Measurements from ENCODE around the gene AP5S1.

The AP5S1 gene, protein sequence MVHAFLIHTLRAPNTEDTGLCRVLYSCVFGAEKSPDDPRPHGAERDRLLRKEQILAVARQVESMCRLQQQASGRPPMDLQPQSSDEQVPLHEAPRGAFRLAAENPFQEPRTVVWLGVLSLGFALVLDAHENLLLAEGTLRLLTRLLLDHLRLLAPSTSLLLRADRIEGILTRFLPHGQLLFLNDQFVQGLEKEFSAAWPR

DNA sequence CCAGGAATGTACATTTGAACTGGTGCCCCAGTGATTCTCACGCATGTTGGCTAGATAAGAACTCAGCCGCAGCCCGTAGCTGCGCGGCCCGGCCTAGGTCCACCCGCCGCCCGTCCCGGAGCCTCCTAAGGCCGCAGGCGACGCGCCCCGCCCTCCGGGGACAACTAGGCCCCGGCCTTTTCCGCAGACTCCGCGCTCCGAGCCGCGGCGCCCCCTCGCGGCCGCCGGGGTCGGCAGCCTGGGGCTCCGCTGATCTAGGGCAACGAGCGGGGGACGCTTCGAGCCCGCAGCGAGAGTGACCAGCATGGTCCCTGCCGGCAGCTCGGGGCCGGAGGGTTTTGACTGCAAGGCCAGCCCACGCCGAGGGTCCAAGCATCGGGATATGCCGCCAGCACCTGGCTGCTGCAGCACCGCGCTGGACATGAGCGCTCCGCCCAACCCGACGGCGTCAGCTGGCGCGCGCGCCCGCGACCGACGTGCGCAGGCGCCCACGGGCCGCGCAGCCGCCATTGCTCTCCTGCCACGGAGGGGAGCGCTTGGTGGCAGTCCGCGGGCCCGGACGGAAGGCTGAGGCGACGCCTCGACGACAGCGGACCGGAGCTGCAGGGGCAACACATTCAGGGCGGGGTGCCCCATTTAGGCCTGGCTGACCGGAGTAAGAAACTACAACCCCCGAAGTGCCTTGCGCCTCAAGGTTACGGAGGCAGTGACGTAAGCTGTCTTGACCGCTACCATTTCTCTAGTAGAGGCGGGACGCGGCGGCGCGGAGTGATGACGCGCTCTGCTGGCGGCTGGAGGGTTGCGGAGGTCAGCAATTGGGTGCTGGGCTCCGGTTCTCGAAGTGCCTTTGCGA is at the start of gene AP5S1:
Gene AP5S1, plus strand, starts transcription at position 500 of the 853 bp plus-strand sequence. CDS start 1,571 bp downstream, outside the sequence.
- ATAC-seq (peak; percentile 87), DNase-seq (peak; percentile 96)

- no peak for ATAC-seq
- DNase-seq = no peak
These were observed 48.7 kb upstream of the AP5S1 start for GRCh38 chr20:3771552-3772058.

DNA sequence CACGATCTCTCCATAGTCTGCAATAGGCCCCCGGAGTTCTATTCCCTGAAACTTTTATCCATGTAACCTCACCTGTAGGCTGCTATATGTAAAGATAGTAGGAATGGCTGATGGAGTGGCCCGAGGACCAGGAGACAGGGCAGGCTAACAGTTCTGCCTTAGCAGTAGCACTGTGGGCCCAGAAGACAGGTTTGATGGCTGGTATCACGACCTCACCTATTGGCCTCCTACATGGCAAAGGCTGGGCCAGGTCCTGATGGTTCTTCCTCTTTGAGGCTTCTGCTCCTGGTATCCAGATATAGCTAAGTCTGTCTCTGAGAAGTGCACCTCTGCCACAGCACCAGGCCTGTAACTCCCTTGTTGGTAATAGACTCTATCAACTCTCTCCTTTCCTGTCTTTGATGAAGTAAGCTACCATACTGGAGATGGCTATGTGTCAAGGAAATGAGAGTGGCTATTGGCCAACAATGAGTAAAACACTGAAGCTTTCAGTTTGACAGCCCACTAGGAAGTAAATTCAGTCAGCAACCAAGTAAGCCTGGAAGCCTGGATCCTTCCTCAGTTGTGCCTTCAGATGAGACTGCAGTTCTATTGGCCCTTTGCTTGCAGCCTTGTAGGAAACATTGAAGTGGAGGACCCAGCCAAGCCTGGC is 44.8 kb upstream of the AP5S1 start:
- no peak for DNase-seq
- ATAC-seq = no peak

- DNase-seq = no peak
These were observed 43.0 kb upstream of the AP5S1 start for GRCh38 chr20:3777381-3777715.

DNA sequence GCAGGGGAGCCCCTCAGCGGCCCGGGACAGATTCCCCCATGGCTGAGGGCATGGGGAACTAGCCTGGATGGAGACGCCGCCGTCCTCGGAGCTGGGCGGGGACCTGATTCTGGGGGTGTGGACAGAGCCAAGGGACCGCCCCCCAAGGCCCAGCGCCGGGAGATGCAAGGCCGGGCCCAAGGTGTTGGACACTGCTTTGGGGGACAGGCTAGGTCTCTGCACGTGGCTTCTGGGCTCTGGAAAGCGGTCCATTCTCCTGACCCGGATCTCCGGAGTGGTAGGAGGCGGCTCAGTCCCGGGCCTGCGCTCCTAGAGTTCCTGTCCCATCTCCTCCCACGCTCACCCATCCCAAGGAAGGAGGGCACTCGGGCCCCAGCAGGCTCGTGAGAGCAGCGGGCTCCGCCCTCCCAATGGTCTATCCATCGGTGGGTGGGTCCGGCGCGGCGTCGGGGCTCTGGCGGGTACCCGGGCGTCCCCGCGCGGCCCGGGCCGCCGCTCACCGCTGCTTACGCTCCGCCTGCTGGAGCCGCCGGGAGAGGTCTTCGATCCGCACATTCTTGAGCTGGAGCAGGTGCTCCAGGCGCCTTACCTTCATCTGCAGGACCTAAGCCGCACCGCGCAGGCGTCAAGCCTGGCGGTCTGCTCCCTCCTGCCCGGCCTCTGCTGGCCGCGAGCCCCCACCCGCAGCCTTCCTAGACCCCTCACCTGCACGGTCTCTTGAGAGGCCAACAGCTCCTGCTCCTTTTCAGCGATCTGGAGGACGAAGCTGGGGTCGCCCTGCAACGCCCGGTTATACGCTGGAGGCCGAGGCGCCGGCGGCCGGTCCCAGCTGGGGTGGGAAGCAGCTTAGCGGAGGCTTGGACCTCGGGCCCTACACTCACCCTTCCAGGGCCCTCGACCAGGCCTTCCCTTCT is 42.4 kb upstream of the AP5S1 start:
- ATAC-seq (peak; percentile 69), DNase-seq (peak; percentile 65)

More at GRCh38 chr20:3777381-3777715, 43.0 kb upstream of the AP5S1 start:
- ATAC-seq = peak; percentile 19

DNA sequence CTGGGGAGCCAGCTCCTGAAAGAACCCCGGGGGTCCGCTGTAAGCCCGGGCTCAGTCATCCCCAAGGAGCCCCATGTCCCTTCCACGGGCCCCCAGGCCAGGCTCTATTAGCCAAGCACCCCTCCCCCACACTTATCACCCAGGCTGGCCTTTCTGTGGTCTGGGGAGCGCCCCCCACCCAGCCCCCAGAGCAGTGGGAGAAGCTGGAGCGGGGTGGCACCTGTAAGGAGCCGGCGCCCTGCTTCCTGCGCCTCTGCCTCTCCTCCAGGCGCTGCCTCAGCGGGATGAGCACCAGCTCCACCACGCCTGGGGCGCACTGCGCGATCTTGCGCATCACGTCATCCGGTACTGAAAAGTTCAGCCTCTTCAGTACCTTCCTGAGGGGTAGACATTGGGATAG is 41.4 kb upstream of the AP5S1 start:
- DNase-seq (no peak), ATAC-seq (no peak)

GRCh38 chr20:3781153-3781910 is 39.0 kb upstream of the AP5S1 start, which contains the start of gene SPEF1:
Gene SPEF1 (minus strand): TSS chr20:3781448. CDS start chr20:3781287, 161 bp downstream.
- DNase-seq (peak; percentile 46), ATAC-seq (peak; percentile 44)

- no peak for ATAC-seq
- no peak for DNase-seq
These were observed 37.8 kb upstream of the AP5S1 start for GRCh38 chr20:3782597-3782996.

- ATAC-seq (no peak), DNase-seq (no peak)
These were observed 37.3 kb upstream of the AP5S1 start for GRCh38 chr20:3783068-3783489.

DNA sequence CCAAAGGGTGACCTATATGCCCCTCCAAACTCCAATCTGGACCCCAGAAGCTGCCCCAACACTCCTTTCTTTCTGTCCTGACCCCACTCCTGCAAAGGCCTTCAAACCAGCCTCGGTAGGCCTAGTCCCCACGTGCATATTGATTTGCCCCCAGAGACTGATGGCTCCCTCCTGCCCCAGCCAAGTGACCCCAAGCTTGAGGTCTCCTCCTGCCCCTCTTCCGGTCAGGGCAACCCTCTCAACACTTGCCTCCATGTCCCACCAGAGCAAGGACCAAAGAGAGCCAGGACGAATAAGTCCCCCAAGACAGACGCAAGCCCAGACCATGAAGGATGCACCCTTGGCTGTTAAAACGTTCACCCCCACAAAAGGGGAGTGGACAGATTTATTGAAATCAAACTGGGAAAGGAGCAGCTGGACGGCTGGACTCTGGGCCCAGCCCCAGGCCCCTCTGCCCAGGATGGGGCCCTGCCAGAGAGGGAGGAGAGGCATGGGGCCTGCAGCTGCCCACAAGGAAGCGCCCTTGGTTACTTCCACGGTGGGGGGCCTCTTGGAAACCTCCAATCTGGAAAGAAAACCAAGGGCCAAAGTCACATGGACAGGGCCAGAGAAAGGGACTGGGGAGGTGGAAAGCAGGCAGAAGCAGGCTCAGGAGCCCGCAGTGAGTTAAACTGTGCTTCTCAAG is 36.7 kb upstream of the AP5S1 start:
- no peak for ATAC-seq
- no peak for DNase-seq

DNA sequence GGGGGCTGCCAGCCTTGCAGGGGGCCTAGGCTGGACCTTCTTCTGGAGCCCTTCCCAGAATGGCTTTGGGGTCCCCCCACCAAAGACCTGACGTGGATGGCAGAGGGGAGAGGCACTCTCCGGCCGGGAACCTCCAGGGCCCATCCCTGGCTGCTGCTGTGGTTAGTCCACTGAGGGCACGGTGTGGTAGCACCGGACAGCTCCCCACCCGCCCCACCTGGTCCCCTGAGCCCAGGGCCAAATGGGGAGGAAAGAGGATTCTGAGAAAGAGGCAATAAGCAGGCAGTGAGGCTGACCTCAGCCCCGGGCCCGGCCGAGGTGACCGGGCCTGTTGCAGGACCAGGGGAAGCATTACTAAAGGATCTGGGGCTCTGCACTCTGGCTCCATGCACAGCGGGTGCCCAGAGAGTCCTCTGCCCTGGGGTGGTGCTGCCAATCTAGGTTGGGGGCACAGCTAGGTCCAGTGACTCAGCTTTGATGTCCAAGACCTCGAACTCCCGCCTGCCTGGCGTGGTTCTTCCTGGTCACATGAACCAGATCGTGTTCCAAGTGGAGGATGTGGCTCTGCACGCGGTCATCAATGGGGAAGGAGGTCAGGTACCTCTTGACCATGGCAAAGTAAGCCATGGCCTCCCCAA is 36.0 kb upstream of the AP5S1 start:
- DNase-seq = no peak
- no peak for ATAC-seq

DNA sequence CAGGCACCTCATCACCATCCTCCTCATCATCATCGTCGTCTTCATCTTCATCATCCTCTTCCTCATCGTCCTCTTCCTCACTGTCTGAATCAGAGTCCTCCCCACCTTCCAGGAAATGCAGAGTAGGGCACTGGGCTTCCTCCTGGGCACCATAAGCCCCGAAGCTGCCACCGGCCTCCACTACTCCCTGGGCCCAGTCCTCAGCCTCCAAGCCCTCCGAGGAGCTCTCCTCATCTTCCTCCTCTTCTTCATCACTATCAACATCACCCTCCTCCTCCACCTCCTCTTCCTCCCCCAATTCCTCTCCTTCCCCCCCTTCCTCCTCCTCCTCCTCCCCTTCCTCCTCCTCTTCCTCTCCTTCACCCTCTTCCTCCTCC is 35.5 kb upstream of the AP5S1 start:
- no peak for ATAC-seq

DNA sequence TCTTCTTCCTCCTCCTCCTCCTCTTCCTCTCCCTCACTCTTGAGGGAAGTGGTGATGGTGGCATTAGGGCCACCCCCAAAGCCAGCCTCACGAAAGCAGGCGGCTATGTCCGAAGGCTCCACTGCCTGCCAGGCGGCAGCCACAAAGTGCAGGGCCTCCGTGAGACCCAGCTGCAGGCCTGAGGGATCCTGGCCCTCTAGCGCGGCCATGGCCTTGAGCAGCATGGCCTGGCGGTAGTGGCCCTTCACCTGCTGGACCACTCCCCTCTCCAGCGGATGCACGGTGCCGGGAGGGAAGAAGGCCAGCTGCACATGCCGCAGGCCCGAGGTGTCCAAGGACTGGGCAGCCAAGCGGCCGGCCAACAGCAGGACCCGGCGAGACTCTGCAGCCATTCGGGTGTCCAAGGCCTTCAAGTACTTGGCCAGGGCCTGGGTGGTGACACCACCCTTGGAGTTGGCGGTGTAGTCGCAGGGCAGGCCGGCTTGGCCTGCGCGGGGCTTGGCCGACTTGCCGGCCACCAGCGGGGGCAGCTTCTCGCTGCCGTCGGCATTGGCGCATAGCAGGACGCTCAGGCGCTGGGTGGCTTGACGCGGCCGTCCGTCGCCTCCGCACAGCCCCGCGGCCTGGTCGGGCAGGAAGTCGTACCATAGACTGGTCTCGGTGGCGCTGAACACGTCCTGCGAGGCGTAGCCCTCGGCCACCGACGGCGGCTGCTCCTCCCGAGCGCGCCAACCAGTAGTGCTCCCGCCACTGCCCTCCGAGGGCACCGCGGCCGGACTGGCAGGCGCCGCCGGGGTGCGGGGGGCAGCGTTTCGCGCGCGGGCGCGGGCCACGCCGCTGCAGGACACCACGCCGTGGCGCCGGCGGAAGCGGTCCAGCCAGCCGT is 34.9 kb upstream of the AP5S1 start:
- ATAC-seq (no peak), DNase-seq (no peak)

More for the DNA sequence above, 35.5 kb upstream of the AP5S1 start:
- DNase-seq = no peak

GRCh38 chr20:3786126-3786484 is 34.2 kb upstream of the AP5S1 start:
- DNase-seq = peak; percentile 54
- ATAC-seq = peak; percentile 9

DNA sequence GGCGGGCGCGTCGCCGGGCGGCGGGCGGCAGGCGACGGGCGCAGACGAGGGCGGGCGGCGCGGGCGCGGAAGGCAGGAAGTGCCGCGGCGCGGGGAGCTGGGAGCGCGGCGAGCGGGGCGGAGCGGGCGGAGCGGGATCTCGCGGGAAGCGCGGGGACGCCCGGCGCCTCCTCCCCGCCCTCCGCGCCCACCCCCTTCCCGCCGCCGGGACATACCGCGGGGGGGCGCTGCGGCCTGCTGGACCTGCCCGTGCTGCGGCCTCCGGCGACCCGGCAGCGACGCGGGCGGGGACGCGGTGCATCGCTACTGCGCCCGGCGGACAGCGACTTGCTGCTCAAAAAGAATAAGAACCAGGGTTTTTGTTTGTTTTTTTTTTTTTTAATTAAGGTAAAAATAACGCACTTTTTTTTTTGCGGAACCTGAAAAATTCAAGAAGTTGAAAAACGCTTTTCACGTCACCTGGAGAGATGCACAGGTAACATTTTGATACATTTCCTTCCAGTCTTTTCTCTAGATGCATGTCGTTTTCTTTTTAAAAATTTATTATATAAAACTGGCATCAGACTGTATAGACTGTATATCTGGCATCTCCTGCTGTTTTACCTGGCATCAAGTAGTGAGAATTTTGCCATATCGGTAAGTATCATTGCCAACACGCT is 33.6 kb upstream of the AP5S1 start, which contains the start of gene CENPB:
Gene CENPB, minus strand, starts transcription at position 76 of the 659 bp plus-strand sequence. CDS start 257 bp downstream, outside the sequence.
- peak; percentile 93 for ATAC-seq
- peak; percentile 97 for DNase-seq

- DNase-seq (no peak), ATAC-seq (no peak)
These were observed 32.9 kb upstream of the AP5S1 start for GRCh38 chr20:3787324-3788014.

DNA sequence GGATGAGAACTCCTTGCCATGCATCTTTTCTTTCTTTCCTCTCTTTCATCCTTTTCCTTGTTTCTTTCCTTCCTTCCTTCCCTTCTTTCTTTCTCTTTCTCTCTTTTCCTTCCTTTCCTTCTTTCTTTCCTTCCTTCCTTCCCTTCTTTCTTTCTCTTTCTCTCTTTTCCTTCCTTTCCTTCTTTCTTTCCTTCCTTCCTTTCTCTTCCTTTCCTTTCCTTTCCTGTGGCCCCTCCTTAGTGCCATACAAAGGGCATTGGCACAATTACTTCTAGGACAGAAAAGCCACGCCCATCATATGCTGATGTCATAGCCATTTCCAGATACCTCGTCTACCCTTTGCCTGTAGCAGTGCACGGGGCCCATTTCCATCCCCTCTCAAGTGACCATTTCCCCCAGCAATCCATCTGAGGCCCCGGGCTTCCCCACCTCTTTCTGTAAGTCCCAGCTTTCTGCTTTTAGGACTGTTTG is 31.6 kb upstream of the AP5S1 start:
- no peak for DNase-seq
- ATAC-seq = no peak
